HG02759 (cell line): Measurements from ENCODE around the gene FNIP2.
"Not testable (repeated sequence)": the region's sequence is repeated elsewhere in the genome, so short reads cannot be mapped to it uniquely, and the experiment has no call there.

Experiments used
- ATAC-seq: cut with Tn5 transposase; IDR thresholded peaks from one replicate; pipeline ENCODE4 v1.9.1; 2021; ENCODE audit warnings: mild to moderate bottlenecking, moderate library complexity; ENCODE audit not compliant: unreplicated experiment

The FNIP2 gene

GRCh38 chr4:158902280-158903078, 133.7 kb downstream of the FNIP2 start:
- ATAC-seq: not testable (repeated sequence)

GRCh38 chr4:158903079-158903456, 134.2 kb downstream of the FNIP2 start:
- no peak for ATAC-seq

DNA sequence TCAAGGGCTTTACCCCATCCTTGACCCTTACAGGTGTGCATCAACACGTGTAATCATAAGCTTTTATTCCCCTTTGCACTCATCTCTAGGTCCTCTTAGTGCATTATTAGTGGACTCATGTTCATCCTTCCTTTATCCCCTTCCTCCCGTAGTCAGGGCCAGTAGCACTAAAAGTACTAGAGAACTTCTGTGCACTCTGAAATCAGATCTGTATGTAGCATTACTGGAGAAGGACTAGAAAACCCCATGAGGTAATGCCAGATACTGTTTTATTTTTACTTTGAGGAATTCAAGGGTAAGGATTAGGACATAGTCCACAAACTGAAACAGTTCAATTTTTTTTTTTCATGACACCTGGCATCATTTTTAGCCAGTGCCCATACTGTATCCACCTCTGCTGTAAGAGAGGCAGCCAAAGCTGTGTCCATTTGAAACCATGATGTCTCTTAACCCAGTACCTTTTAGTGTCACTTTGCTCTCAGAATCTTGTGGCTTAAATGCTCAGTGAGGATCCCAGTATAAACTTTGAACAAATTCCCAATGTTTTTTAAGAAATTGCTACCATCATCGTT, 134.7 kb downstream of the FNIP2 start:
- no peak for ATAC-seq

DNA sequence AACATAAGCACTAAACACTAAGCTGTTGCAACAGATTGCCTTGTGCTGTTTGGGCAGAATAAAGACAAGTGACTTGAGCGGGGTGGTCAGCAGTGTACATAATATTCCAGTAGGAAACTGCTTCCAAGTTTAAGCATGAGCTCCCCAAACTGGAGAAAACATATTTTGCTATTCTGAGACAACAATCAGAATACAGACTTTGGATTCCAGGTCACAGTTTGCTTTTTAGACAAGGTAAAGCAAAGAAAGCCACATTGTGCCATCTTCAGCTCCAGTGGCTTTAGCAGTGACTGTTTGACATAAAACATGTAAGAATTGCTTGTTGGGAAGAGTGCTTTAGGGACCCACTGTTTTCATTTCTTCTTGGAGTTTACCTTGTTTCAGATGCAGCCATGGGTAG, 136.0 kb downstream of the FNIP2 start:
- ATAC-seq: no peak

DNA sequence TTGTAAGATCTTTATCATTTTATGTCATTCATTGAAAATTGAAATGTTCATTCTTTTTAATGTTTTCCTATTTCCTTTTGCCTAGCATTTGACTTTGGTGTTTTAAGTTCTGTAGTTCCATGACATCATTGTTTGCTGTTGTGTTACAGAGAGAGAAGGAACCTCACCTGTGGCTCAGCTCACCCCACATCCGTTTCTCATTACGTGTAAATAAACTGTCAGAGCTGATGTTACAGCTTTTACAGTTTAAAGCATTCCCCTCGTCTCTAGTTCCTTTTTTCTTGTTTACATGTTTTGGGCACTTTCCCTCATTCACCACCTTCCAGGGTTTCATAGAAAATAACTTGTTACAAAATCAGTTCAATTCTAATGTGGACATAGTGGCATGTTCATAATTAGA, 137.2 kb downstream of the FNIP2 start:
- ATAC-seq: peak; percentile 63

DNA sequence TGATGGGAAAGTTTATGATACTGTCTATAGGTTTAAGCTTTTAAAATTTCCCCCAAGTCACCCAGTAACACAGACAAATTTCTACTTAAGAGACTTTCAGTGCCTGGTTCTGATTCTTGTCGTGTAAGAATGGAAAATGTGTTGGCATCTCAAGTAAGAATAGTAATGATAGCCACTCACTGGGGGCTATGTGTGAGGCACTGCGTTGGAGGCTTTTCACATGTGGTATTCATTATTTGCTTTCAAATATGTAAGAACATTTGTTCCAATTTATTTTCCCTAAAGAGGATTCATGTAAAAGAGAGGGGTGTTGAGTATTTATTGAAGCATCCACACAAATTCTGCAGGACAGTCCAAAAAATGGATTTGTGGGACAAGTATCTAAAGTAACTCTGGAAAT, 143.6 kb downstream of the FNIP2 start:
- no peak for ATAC-seq

DNA sequence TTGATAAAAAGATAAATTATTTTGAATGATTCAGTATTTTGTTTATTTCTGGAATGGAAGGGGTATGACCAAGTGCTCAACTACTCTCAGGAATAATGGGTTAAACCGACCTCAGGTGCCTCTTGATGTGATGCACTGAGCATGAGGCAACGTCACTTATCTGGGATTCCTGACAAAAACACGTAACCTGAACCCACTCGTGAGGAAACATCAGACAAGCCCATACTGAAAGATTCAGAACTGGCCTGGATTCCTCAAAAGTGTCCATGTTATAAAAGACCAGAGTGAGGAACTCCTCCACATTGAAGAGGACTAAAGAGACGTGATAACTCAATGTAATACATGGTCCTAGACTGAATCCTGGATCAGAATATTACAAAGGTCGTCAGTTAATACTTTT, 144.0 kb downstream of the FNIP2 start:
- no peak for ATAC-seq

GRCh38 chr4:158913766-158914165, 144.9 kb downstream of the FNIP2 start:
- ATAC-seq: no peak

- ATAC-seq: no peak
Measured at GRCh38 chr4:158914218-158914617, 145.4 kb downstream of the FNIP2 start.

DNA sequence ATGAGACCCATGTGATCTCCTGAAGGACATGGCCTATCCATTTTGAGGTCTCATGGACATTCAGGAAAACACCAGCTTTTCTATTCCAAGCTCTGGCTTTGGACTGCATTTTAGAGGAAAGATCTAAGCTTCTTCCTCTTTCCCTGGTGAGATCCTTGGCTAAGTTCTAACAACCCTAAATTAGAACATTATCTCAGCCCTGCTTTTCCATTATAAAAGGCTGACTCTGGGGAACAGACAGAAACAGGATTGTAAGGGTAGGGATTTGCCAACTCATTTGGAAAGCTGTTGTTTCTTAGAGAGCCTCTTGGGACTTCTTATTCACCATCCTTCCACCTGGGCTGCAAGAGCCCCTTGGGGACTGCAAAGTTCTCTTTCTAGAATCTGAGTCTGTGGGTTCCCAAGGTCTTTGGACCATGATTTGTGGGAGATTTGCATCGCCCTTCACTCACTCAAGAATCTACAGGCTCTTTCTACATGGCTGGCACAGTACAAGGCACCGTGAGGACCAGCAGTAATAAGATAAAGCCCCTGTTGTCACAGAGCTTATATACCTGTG, 146.9 kb downstream of the FNIP2 start:
- ATAC-seq: peak; percentile 51

GRCh38 chr4:158920452-158920996, 151.7 kb downstream of the FNIP2 start:
- not testable (repeated sequence) for ATAC-seq

- ATAC-seq: not testable (repeated sequence)
Measured at GRCh38 chr4:158927774-158928173, 158.9 kb downstream of the FNIP2 start.

DNA sequence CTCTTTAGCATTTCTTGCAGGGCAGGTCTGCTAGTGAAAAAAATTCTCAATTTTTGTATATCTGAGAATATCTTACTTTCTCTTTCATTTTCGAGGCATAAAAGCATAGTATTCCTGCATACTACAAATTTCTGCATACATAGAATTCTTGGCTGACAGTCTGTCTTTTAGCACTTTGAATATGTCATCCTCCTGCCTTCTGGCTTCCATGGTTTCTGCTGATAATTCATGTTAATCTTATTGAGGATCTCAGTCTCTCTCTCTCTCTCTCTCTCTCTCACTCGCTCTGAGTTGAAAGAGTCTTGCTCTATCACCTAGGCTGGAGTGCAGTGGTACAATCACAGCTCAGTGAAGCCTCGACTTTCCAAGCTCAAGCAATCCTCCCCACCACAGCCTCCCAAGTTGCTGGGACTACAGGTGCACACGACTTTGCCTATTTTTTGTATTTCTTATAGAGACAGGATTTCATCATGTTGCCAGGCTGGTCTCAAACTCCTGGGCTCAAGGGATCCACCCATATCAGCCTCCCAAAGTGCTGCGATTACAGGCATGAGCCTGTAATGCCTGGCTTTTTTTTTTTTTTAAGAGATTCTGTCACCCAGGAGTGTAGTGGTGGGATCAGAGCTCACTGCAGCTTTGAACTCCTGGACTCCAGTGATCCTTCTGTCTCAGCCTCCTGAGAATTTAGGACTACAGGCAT, 161.3 kb downstream of the FNIP2 start:
- ATAC-seq: no peak

GRCh38 chr4:158930639-158930972, 161.8 kb downstream of the FNIP2 start:
- no peak for ATAC-seq

GRCh38 chr4:158933236-158933635, 164.4 kb downstream of the FNIP2 start:
- ATAC-seq: no peak

DNA sequence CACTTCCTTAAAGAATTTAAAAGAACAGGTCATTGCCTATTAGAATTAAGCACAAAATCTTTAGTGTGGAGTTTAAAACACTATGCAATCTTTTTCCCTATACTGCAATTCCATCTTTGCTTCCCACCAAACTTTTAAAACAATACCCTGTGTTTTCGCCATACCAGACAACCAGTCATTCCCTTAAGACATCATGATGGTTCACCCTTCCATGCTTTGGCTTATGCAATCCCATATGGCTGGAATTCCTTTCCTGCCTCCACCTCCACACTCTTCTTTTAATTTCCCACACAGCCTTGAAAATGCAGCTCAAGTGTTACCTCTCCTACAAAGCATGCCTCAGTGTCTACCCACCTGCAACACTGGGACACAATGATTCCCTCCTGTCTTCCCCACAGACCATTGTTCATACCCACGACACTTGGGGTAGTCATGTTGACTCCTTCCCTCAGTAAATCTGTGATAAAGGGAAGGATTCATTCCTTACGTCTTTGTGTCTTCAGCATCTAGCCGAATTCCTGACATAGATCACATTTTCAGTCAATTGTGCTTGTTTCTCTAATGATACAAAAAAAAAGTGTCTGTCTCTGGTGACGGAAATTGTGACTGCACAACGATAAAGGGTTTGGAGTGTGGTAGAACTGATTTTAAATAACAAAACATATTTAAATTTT, 166.3 kb downstream of the FNIP2 start:
- no peak for ATAC-seq

DNA sequence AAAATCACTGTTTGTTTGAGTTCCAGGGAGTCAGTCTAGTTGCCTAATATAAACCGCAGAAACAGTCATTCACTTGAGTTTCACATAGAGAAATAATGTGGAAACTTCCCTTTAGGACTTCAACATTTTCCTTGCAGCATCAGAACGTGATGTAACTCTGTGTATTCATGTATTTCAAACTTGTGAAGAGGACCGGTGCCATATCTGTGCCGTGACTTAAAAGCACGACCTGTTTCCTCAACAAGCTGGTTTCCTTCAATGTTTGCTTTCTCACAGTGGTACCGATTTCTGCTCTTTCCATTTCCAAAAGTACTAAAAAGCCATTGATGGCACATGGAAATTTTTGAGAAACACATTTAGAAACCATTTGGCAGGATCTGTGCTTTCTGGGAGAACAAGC, 167.4 kb downstream of the FNIP2 start:
- ATAC-seq: no peak

- ATAC-seq: no peak
Measured at GRCh38 chr4:158938220-158939044, 169.6 kb downstream of the FNIP2 start.

- no peak for ATAC-seq
Measured at GRCh38 chr4:158940271-158940670, 171.4 kb downstream of the FNIP2 start.

GRCh38 chr4:158941321-158941720, 172.5 kb downstream of the FNIP2 start:
- no peak for ATAC-seq
